Vagina (tissue), 2 donors: ENCODE data around the gene HSPB1.

Experiments used
- POLR2A ChIP-seq, 2 donors: fragments of 450-650 bp; IDR thresholded peaks; one replicate each; pipeline ENCODE4 v1.6.1; 2017; ENCODE audit warnings: antibody characterized with exemption in 2 of 2, mild to moderate bottlenecking in 2 of 2, moderate library complexity in 2 of 2
- POLR2AphosphoS5 ChIP-seq, 2 donors: sonication (generic); formaldehyde crosslinking; IDR thresholded peaks; one replicate each; pipeline ENCODE4 v1.9.0; 2017; ENCODE audit warnings: antibody characterized with exemption in 2 of 2, mild to moderate bottlenecking in 2 of 2, low read depth in 1 of 2; ENCODE audit not compliant: insufficient read depth in 1 of 2
- TF ChIP-seq, protein P1 (sequence below), 3 experiments: fragments of 450-650 bp in 2 of 3; fragments of 200-600 bp in 1 of 3; sonication (generic) in 1 of 3; IDR thresholded peaks; one replicate each; pipeline ENCODE4 v1.5.1; 2017 to 2019; ENCODE audit warnings: antibody characterized with exemption in 3 of 3, mild to moderate bottlenecking in 2 of 3, moderate library complexity in 2 of 3

- TF ChIP-seq, protein P1, sequence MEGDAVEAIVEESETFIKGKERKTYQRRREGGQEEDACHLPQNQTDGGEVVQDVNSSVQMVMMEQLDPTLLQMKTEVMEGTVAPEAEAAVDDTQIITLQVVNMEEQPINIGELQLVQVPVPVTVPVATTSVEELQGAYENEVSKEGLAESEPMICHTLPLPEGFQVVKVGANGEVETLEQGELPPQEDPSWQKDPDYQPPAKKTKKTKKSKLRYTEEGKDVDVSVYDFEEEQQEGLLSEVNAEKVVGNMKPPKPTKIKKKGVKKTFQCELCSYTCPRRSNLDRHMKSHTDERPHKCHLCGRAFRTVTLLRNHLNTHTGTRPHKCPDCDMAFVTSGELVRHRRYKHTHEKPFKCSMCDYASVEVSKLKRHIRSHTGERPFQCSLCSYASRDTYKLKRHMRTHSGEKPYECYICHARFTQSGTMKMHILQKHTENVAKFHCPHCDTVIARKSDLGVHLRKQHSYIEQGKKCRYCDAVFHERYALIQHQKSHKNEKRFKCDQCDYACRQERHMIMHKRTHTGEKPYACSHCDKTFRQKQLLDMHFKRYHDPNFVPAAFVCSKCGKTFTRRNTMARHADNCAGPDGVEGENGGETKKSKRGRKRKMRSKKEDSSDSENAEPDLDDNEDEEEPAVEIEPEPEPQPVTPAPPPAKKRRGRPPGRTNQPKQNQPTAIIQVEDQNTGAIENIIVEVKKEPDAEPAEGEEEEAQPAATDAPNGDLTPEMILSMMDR (IDR thresholded peaks at IDR 0.05), result no peak
- no peak for TF ChIP-seq POLR2AphosphoS5 (IDR thresholded peaks at IDR 0.05; ENCODE audit: insufficient read depth in 1 of 2, low read depth in 1 of 2)
- TF ChIP-seq POLR2A (IDR thresholded peaks at IDR 0.05), result no peak
These were observed 34.1 kb upstream of the HSPB1 start for GRCh38 chr7:76268376-76268775.
